GM19023 (cell line): ENCODE results near the gene INPP5D.

Experiments used
- ATAC-seq: cut with Tn5 transposase; IDR thresholded peaks from one replicate; pipeline ENCODE4 v1.9.1; 2021; ENCODE audit warnings: mild to moderate bottlenecking, moderate library complexity; ENCODE audit not compliant: unreplicated experiment

Gene INPP5D

DNA sequence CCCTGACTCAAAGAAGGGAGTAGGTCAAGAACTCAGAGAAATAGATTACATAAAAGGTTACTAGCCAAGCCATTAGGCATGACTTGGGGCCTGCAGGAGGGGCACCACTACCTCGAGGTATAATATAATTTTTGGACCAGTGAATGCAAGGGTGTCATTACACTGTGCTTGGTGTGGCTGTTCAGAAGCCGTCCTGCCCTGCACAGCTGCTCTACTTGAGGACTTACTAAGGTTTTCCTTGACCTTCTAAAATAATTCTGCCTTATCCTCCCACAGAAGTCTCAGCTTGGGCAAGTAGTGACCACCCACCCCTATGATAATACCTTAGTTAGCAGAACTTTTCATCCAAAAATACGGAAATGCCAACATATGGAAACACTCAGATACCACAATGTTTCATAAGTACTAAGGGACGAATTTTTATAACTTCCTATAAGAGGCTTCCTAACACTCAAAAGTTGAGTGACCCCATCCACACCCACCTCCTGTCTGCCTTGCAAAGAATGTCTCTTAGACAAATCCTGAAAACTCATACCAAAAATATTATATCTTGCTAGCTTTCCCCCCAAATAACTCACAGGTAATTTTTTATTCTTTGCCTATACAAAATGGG lies 173.6 kb downstream of the INPP5D start:
- ATAC-seq: no peak

DNA sequence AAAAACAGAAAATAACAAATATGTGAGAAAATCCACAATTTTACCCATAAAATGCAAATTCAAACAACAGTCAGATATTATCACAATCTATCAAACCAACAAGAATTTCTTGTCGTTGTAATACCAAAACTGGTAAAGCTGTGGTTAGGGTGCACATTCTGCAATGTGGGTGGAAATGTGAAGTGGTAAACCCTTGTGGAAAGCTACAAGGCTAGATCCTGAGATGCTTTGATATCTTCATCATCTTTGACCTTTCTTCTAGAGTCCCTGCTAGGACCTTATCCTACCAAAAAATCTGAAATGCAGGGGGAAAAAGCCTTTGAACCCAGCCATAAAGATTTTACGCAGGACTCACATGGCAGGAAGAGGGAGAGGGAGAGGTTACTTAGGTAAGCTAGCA lies 174.1 kb downstream of the INPP5D start:
- no peak for ATAC-seq

GRCh38 chr2:233234996-233235395 lies 174.9 kb downstream of the INPP5D start:
- no peak for ATAC-seq

DNA sequence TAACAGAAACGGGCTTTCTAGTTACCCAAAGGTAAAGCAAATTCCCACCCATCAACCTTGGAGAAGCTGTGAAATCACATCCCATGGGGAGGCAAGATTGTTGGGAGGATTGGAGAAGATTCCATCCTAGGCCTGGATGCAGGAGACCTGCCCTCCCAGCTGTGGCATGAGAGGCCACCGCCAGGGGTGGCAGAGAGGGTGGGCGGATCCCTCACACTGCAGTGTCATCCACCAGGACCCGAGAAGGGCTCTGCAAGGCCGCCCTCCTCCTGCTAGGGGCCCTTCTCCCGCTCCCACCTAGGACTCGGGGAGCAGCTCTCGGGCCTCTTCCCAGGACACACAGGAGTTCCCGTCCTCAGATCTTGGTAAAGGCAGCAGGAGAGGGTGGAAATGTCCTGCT lies 175.8 kb downstream of the INPP5D start:
- no peak for ATAC-seq

DNA sequence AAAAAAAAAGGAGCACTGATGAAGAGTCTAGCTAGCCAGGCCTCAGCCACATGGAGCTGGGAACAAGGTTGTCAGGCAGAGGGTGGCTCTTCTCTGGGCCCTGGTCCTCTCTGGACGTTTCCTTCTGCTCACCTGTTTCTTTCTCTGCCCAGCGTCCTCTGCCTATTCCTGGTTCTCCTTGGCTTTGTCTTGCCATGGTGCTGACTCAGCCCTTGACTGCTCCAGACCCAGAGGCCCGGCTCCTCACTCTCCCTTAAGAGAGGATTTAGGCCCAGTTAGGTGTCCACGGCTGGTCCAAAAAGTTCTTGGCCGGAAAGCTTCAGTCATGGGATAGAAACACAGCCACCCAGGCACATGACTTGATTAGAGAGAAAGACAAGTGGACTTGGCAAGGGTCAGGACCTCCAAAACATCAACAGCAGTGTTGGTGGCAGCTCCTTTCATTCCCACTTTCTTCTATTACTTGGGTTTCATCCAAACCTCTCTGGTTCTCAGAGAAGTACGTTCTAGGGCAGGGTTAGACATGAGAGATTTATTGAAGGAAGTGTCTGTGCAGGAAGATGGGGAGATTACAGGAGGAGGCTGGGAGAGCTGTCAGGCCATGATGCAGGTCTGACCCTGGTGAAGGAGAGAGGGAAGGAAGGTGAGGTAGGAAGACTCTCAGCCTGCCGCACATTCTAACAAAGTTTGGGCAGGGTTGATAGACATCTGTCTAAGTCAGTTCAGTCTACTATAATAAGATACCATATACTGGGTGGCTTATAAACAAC lies 176.9 kb downstream of the INPP5D start:
- ATAC-seq: no peak

DNA sequence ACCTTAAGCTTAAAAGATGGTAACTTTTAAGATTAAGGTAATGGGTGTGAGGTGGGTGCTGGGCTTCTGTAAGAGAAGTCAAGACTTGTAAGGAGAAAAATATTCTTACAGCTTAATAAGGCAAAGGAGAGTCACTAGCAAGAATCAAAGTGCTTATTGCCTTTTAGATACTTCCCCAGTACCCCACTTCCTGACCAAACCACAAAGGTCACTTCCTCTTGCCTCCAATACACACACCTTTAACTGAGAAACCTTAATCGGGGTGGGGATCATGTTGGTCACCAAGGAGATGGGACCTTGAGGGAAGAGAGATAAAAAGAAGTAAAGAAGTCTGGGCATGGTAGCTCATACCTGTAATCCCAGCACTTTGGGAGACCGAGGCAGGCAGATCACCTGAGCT lies 180.8 kb downstream of the INPP5D start:
- ATAC-seq: peak; percentile 54

- no peak for ATAC-seq
Measured at GRCh38 chr2:233241803-233242202, 181.7 kb downstream of the INPP5D start.

GRCh38 chr2:233242231-233242927 lies 182.2 kb downstream of the INPP5D start:
- no peak for ATAC-seq

DNA sequence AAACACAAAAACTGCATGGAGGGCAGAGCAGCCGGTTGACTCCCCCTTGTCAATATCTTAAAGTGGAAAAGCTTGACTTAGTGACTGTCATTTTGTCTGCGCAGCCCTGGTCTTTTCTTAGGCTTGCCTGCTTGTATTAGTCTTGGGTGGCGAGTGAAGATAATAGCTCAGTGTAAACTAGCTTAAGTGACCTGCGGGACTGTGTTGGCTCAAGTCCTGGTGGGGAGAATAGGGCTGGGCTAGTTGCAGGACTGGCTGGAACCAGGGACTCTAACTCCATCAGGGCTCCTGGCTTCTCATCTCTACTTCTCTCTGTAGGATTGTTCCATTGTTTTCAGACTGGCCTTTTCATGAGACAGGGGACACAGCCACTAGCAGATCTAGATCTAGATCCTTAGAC lies 183.2 kb downstream of the INPP5D start:
- no peak for ATAC-seq

GRCh38 chr2:233244818-233245217 lies 184.7 kb downstream of the INPP5D start:
- no peak for ATAC-seq

- ATAC-seq: no peak
Measured at GRCh38 chr2:233245406-233245805, 185.3 kb downstream of the INPP5D start.

DNA sequence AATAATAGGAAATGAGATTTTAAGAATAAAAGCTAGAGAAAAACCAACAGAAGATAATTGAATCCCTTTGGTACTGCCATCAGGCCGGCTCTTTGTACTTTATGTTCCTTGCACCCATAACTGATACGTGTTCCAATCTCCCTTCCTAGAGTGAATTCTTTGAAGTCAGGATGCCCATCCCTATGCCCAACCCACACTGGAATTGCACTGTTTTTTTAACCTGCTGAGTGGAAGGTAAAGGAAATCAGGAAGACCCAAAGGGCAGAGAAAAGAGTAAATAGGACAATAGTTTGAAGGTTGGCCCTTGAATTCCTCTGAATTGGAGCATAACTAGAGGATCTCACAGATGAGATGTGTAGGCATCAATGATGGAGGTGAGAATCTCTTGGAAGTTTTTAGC lies 187.0 kb downstream of the INPP5D start:
- ATAC-seq: no peak

- ATAC-seq: no peak
Measured at GRCh38 chr2:233247744-233248143, 187.6 kb downstream of the INPP5D start.

GRCh38 chr2:233248999-233249398 lies 188.9 kb downstream of the INPP5D start:
- ATAC-seq: no peak

- no peak for ATAC-seq
Measured at GRCh38 chr2:233250568-233250967, 190.4 kb downstream of the INPP5D start.

DNA sequence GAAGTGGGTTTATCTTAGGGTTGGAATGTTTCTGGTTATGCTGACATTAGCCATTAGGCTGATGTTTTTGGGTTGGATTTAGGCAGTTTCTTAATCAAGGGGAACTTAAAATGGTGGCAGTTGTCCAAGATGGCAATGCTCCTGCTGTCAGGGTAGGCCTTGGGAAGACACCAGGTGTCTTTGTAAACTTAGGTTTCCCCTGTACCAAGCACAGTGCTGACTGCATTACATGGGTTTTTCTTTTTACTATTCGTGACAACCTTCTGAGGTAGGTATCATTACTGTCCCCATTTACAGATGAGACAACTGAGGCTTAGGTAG lies 190.8 kb downstream of the INPP5D start:
- peak; percentile 10 for ATAC-seq

GRCh38 chr2:233251306-233252116 lies 191.4 kb downstream of the INPP5D start, which contains the start of gene ATG16L1:
ATG16L1 (plus strand) TSS chr2:233251673; CDS start chr2:233251828, 155 bp downstream.
- ATAC-seq: peak; percentile 95

DNA sequence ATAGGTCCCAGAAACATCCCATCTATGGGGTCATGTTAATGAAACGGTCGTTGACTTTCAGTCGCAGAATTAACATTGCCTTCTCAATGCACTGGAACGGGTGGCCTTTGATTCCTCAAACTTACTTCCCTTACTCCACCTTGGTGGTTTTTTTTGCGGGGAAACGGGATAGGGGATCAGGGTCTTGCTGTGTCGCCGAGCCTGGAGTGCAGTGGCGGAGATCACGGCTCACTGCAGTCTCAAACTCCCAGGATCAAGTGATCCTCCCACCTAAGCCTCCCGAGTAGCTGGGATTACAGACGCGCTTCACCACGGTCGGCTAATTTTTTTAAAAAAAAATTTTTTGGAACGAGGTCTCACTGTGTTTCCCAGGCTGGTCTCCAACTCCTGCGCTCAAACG lies 192.1 kb downstream of the INPP5D start:
- no peak for ATAC-seq

GRCh38 chr2:233255151-233255550 lies 195.0 kb downstream of the INPP5D start:
- no peak for ATAC-seq

DNA sequence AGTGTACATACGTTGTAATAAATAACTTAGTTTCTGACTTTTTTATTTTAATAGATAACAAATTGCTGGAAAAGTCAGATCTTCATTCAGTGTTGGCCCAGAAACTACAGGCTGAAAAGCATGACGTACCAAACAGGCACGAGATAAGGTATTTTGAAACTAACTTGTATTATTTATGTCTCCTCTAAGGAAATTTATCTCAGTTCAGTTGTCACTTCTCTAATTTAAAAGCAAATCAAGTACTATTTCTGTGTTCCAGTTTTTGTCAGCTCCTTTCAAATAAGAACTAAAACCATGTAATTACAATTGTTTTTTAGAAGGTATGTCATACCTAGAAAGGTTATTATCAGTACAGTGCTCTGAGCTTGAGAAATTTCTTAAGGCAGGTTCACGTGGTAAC lies 195.9 kb downstream of the INPP5D start:
- no peak for ATAC-seq
